Upper lobe of left lung (tissue), 4 donors: Measurements from ENCODE around the gene NHS.

Source experiments
- CTCF ChIP-seq, 6 experiments: fragments of 450-650 bp in 4 of 6; fragments of 200-600 bp in 2 of 6; sonication (generic) in 2 of 6; IDR thresholded peaks; one replicate each; pipeline ENCODE4 v1.5.1; 2016 to 2019; ENCODE audit warnings: antibody characterized with exemption in 6 of 6
- EP300 ChIP-seq, 4 donors: sonication (generic); formaldehyde crosslinking; IDR thresholded peaks; one replicate each; pipeline ENCODE4 v1.5.1; 2017; ENCODE audit warnings: antibody characterized with exemption in 4 of 4, control low read depth in 2 of 4
- POLR2A ChIP-seq, 4 donors: fragments of 450-650 bp; IDR thresholded peaks; one replicate each; pipeline ENCODE4 v1.5.1; 2016 to 2017; ENCODE audit warnings: antibody characterized with exemption in 4 of 4, mild to moderate bottlenecking in 2 of 4
- POLR2AphosphoS5 ChIP-seq, 2 donors: sonication (generic); formaldehyde crosslinking; IDR thresholded peaks; one replicate each; pipeline ENCODE4 v1.5.1; 2017; ENCODE audit warnings: antibody characterized with exemption in 2 of 2

GRCh38 chrX:17471121-17471520, 96.1 kb downstream of the NHS start:
- TF ChIP-seq CTCF (IDR thresholded peaks at IDR 0.05) (no peak), POLR2A (IDR thresholded peaks at IDR 0.05) (no peak), EP300 (IDR thresholded peaks at IDR 0.05) (no peak), POLR2AphosphoS5 (IDR thresholded peaks at IDR 0.05) (no peak)
